ENCODE results near the gene OR51T1.

DNA sequence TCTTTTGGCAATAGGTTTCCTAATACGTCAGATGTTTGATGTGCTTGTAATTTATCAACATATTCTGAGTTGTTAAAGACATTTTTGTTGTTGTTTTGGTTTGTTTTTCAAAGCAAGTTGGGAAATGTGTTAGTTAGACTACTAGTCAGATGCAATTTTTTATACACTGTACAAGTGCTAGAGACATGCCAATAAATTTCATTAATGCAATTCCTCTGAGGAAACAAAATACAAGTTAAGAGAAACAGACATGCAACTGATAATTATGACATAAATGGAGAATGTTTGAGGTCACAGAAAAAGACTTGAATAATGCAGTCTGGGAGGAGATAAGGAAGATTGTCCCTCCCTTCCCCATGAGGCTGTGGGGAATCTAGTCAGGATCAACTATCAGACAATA, 5.9 kb downstream of the OR51T1 start:
- TF ChIP-seq, protein P1, sequence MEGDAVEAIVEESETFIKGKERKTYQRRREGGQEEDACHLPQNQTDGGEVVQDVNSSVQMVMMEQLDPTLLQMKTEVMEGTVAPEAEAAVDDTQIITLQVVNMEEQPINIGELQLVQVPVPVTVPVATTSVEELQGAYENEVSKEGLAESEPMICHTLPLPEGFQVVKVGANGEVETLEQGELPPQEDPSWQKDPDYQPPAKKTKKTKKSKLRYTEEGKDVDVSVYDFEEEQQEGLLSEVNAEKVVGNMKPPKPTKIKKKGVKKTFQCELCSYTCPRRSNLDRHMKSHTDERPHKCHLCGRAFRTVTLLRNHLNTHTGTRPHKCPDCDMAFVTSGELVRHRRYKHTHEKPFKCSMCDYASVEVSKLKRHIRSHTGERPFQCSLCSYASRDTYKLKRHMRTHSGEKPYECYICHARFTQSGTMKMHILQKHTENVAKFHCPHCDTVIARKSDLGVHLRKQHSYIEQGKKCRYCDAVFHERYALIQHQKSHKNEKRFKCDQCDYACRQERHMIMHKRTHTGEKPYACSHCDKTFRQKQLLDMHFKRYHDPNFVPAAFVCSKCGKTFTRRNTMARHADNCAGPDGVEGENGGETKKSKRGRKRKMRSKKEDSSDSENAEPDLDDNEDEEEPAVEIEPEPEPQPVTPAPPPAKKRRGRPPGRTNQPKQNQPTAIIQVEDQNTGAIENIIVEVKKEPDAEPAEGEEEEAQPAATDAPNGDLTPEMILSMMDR (IDR thresholded peaks at IDR 0.05): no peak
- TF ChIP-seq POLR2A (IDR thresholded peaks at IDR 0.05): no peak
